SK-N-SH (cell line): ENCODE results near the gene MARCHF3. TPM values are rescaled to one million over a fixed set of nuclear protein-coding genes. Genes with fewer than 3 reads are reported as not detected.
A peak's percentile ranks its signal among the peaks of the same experiment; 100 is the strongest.

ENCODE experiments used
- CTCF ChIA-PET: fragments of 300-600, 350-600 bp; formaldehyde crosslinking; extraction: SDS; loops from one replicate; lab custom pipeline; 2021; lab: Yijun Ruan, JAX
- POLR2A ChIA-PET: fragments of 350-600 bp; sonication (Branson Sonifier 250); formaldehyde crosslinking; extraction: SDS; loops from one replicate; lab custom pipeline; 2020; ENCODE audit warnings: antibody characterized with exemption, inconsistent platforms; lab: Yijun Ruan, JAX
- DNase-seq: peaks from one replicate; pipeline ENCODE4 v3.0.0; 2012
- H2AFZ ChIP-seq: fragments of 200-600 bp; sonication (generic); 2 replicates; pipeline ENCODE4 v1.8.1; 2016; ENCODE audit warnings: antibody characterized with exemption, mild to moderate bottlenecking, low read depth
- H3F3A ChIP-seq: fragments of 200-600 bp; sonication (generic); replicated peaks from 2 replicates; pipeline ENCODE3; 2016; ENCODE audit warnings: antibody characterized with exemption, mild to moderate bottlenecking; ENCODE audit not compliant: insufficient read depth
- H3K27ac ChIP-seq, 2 experiments: fragments of 200-500 bp in 1 of 2; fragments of 200-600 bp in 1 of 2; sonication (Bioruptor generic) in 1 of 2; sonication (generic), shearing (Covaris generic) in 1 of 2; 2 replicates each; pipeline versions ENCODE4 v1.5.1 to v1.6.1; 2014 to 2016; ENCODE audit warnings: low read depth in 2 of 2, inconsistent platforms in 1 of 2, low read length in 1 of 2, mild to moderate bottlenecking in 1 of 2, mixed read lengths in 1 of 2
- H3K27me3 ChIP-seq: fragments of 200-600 bp; sonication (generic), shearing (Covaris generic); 2 replicates; pipeline ENCODE4 v1.6.1; 2016; ENCODE audit warnings: mixed run types; ENCODE audit not compliant: insufficient read depth
- H3K36me3 ChIP-seq, 2 experiments: fragments of 200-500 bp in 1 of 2; fragments of 200-600 bp in 1 of 2; sonication (Bioruptor generic) in 1 of 2; sonication (generic) in 1 of 2; replicated peaks in 1 of 2; 2 replicates each; pipeline versions ENCODE3 to v1.5.1; 2014 to 2016; ENCODE audit warnings: low read length in 1 of 2, mild to moderate bottlenecking in 1 of 2; ENCODE audit not compliant: insufficient read depth in 2 of 2, control insufficient read depth in 1 of 2
- H3K4me1 ChIP-seq, 2 experiments: fragments of 200-500 bp in 1 of 2; fragments of 200-600 bp in 1 of 2; sonication (Bioruptor generic) in 1 of 2; sonication (generic), shearing (Covaris generic) in 1 of 2; 2 replicates each; pipeline versions ENCODE4 v1.5.1 to v1.6.1; 2014 to 2016; ENCODE audit warnings: low read depth in 1 of 2, low read length in 1 of 2, mixed run types in 1 of 2; ENCODE audit not compliant: insufficient read depth in 2 of 2, control insufficient read depth in 1 of 2
- H3K4me2 ChIP-seq: fragments of 200-600 bp; sonication (generic), shearing (Covaris generic); 2 replicates; pipeline ENCODE4 v1.6.1; 2017; ENCODE audit warnings: mixed run types
- H3K4me3 ChIP-seq, 2 experiments: fragments of 200-500 bp in 1 of 2; fragments of 200-600 bp in 1 of 2; sonication (Bioruptor generic) in 1 of 2; sonication (generic), shearing (Covaris generic) in 1 of 2; 2 replicates each; pipeline versions ENCODE4 v1.5.1 to v1.8.1; 2014 to 2016; ENCODE audit warnings: low read depth in 2 of 2, inconsistent platforms in 1 of 2, low read length in 1 of 2, mild to moderate bottlenecking in 1 of 2, mixed read lengths in 1 of 2, moderate library complexity in 1 of 2
- H3K79me2 ChIP-seq: fragments of 200-600 bp; sonication (generic); 2 replicates; pipeline ENCODE4 v1.8.1; 2017; ENCODE audit warnings: mild to moderate bottlenecking; ENCODE audit not compliant: insufficient read depth
- H3K9ac ChIP-seq: fragments of 200-600 bp; sonication (generic); 2 replicates; pipeline ENCODE4 v1.6.1; 2017; ENCODE audit warnings: mixed run types
- H3K9me2 ChIP-seq: fragments of 200-600 bp; sonication (generic); 2 replicates; pipeline ENCODE4 v1.6.1; 2017; ENCODE audit warnings: mixed run types
- H3K9me3 ChIP-seq: fragments of 200-600 bp; sonication (generic); 2 replicates; pipeline ENCODE4 v1.6.1; 2017; ENCODE audit warnings: mixed run types, mild to moderate bottlenecking, moderate library complexity
- H4K20me1 ChIP-seq: fragments of 200-600 bp; sonication (generic); 2 replicates; pipeline ENCODE4 v1.6.1; 2017; ENCODE audit warnings: mild to moderate bottlenecking, mixed run types; ENCODE audit not compliant: insufficient read depth
- CHD2 ChIP-seq: fragments of 150-350 bp; IDR thresholded peaks from 2 replicates; pipeline ENCODE4 v1.6.1; 2018; ENCODE audit warnings: low read length; ENCODE audit not compliant: partially characterized antibody
- ELF1 ChIP-seq: IDR thresholded peaks from 2 replicates; pipeline ENCODE4 v1.4.0; 2012
- FOXJ3 ChIP-seq: sonication (generic); formaldehyde crosslinking; IDR thresholded peaks from 2 replicates; pipeline ENCODE4 v1.5.1; 2020; ENCODE audit warnings: mild to moderate bottlenecking, missing genetic modification reagents
- FOXM1 ChIP-seq: IDR thresholded peaks from 2 replicates; pipeline ENCODE4 v1.4.0; 2012; ENCODE audit warnings: low read depth, mild to moderate bottlenecking
- GATA2 ChIP-seq: sonication (generic); formaldehyde crosslinking; IDR thresholded peaks from 2 replicates; pipeline ENCODE4 v1.5.0; 2020; ENCODE audit warnings: mild to moderate bottlenecking, missing genetic modification reagents
- MXI1 ChIP-seq: IDR thresholded peaks from 2 replicates; pipeline ENCODE4 v1.6.1; 2012; ENCODE audit warnings: mild to moderate bottlenecking, low read depth, low read length, improper control_type of control experiment
- NFIC ChIP-seq: IDR thresholded peaks from 2 replicates; pipeline ENCODE4 v1.4.0; 2012; ENCODE audit warnings: borderline replicate concordance
- RAD21 ChIP-seq: IDR thresholded peaks from 2 replicates; pipeline ENCODE4 v1.6.1; 2012; ENCODE audit warnings: mild to moderate bottlenecking, low read length
- RCOR1 ChIP-seq: fragments of 150-350 bp; IDR thresholded peaks from 2 replicates; pipeline ENCODE4 v1.6.1; 2017; ENCODE audit warnings: antibody characterized with exemption, low read length
- RFX5 ChIP-seq: IDR thresholded peaks from 2 replicates; pipeline ENCODE4 v1.6.1; 2012; ENCODE audit warnings: mild to moderate bottlenecking, improper control_type of control experiment, low read length
- SMC3 ChIP-seq: IDR thresholded peaks from 2 replicates; pipeline ENCODE4 v1.6.1; 2012; ENCODE audit warnings: low read depth, low read length, improper control_type of control experiment
- TEAD4 ChIP-seq: IDR thresholded peaks from 2 replicates; pipeline ENCODE4 v1.4.0; 2012; ENCODE audit warnings: mild to moderate bottlenecking, borderline replicate concordance; ENCODE audit not compliant: insufficient read depth
- YY1 ChIP-seq: IDR thresholded peaks from 2 replicates; pipeline ENCODE4 v1.4.0; 2012; ENCODE audit warnings: low read depth, mild to moderate bottlenecking
- WGBS: methylation state at CpG from one replicate; pipeline ENCODE4 v1.1.6; 2017; ENCODE audit warnings: low lambda C conversion rate; 5-methylcytosine and 5-hydroxymethylcytosine counted together
- polyA plus RNA-seq, 3 experiments: library from polyadenylated mRNA; depleted of rRNA; stranded (reverse); fragments of >200 nt; gene quantifications; 2 replicates each; pipeline ENCODE4 v1.2.3, GENCODE V29; 2012
- TF ChIP-seq, protein P1 (sequence below): IDR thresholded peaks from 2 replicates; pipeline ENCODE4 v1.6.1; 2012; ENCODE audit warnings: mild to moderate bottlenecking, low read depth, low read length, moderate library complexity

The MARCHF3 gene
- polyA plus RNA-seq, 1 of the 3 experiments (the other 2 are of a cell fraction), result 21.5 TPM

DNA sequence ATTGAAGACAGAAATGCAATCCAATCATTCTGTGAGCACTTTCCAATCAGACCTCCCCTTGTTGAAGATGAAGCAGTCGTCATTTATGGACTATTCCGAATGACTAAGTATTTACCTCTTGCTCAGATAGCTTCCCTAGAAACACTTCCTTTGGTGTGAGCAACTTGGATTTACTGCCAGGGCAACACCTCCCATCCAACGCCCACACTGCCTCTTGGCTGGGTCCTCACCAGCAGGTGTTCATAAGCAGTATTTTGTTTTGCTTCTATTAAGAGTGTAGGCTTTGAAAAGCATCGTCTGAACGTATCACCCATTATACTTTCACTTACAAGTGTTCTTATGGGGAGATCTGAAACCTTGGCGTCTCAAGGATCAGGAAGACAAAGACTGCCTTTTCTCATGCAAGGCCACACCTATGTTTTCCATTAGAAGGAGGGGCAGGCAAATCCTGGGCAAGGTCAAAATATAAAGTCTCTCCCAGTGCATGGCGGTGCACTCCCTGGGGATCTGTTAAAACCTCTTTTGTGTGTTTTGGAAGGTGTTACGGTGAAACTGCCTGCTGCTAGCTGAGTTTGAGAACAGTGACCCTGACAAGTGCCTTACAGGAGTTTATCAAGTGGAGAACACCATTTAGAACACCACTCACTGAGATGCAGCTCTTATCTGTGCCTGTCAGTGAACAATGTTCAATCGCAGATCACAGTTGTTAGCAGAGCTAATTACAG is 10.6 kb upstream of the MARCHF3 start:
- Histone ChIP-seq H3K27me3 (no peaks in the 10 kb centered on the region), H3K27ac (peak overlapping the region in 1 of 2 experiments; percentile 7; a peak in 1 of 4 replicates), H4K20me1 (no peaks in the 10 kb centered on the region), H3K9me3 (no peaks in the 10 kb centered on the region), H3K36me3 (no peaks in the 10 kb centered on the region), H3F3A (peaks cover 8% of the 10 kb centered on the region), H3K9me2 (no peaks in the 10 kb centered on the region), H2AFZ (peak overlapping the region; percentile 52; the same call in 1 of the 2 replicates), H3K9ac (no peak overlapping the region), H3K4me3 (no peak overlapping the region)
- WGBS, result 92% methylated on average over 9 of the region's 9 CpGs
- DNase-seq, result no peak
- ChIA-PET CTCF (interaction anchor here (0.9 to 1.4 kb wide), 2 partner anchors 11 to 365 kb away, joined by 3 to 5 read pairs; no protein-coding TSS in a partner anchor), POLR2A (no interaction called here)
- no peak for TF ChIP-seq NFIC
- TF ChIP-seq RAD21, result no peak
- no peak for TF ChIP-seq FOXJ3 (CRISPR knock-in tag)
- TF ChIP-seq SMC3, result no peak
- TF ChIP-seq MXI1, result no peak
- TF ChIP-seq RFX5, result no peak
- TF ChIP-seq FOXM1, result no peak
- TF ChIP-seq, protein P1, sequence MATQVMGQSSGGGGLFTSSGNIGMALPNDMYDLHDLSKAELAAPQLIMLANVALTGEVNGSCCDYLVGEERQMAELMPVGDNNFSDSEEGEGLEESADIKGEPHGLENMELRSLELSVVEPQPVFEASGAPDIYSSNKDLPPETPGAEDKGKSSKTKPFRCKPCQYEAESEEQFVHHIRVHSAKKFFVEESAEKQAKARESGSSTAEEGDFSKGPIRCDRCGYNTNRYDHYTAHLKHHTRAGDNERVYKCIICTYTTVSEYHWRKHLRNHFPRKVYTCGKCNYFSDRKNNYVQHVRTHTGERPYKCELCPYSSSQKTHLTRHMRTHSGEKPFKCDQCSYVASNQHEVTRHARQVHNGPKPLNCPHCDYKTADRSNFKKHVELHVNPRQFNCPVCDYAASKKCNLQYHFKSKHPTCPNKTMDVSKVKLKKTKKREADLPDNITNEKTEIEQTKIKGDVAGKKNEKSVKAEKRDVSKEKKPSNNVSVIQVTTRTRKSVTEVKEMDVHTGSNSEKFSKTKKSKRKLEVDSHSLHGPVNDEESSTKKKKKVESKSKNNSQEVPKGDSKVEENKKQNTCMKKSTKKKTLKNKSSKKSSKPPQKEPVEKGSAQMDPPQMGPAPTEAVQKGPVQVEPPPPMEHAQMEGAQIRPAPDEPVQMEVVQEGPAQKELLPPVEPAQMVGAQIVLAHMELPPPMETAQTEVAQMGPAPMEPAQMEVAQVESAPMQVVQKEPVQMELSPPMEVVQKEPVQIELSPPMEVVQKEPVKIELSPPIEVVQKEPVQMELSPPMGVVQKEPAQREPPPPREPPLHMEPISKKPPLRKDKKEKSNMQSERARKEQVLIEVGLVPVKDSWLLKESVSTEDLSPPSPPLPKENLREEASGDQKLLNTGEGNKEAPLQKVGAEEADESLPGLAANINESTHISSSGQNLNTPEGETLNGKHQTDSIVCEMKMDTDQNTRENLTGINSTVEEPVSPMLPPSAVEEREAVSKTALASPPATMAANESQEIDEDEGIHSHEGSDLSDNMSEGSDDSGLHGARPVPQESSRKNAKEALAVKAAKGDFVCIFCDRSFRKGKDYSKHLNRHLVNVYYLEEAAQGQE, result no peak
- TF ChIP-seq, all 33 proteins: peak for 0
- Histone ChIP-seq H3K79me2 (no peaks in the 10 kb centered on the region), H3K4me2 (peak overlapping the region; percentile 49; the same call in 1 of the 2 replicates), H3K4me1 (peaks cover 0 to 9% of the 10 kb centered on the region in 2 experiments; a peak in 2 of 4 replicates)

DNA sequence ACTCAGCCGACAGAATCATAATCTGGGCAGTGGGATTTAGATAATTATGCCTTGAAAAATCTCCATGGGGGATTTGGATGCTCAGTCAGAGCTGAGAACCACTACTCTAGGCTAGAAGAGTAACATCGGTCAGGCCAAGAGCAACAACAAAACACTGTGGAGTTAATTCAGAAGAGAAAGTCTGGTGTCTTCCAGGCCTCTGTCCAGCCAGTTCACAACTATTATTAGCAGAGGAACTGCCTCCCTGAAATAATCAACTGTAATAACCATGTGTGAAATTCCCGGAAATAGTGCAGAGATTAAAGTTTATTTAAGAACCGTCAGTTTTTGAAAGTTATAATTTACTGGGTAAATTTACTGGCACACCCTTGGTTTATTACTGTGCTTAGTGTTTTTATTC is 8.2 kb upstream of the MARCHF3 start:
- Histone ChIP-seq H3F3A (peaks cover 8% of the 10 kb centered on the region), H3K79me2 (no peaks in the 10 kb centered on the region), H3K36me3 (no peaks in the 10 kb centered on the region), H3K4me1 (peaks cover 0 to 9% of the 10 kb centered on the region in 2 experiments; a peak in 2 of 4 replicates), H3K9ac (no peak overlapping the region), H3K4me2 (no peak overlapping the region), H3K9me2 (no peaks in the 10 kb centered on the region), H3K9me3 (no peaks in the 10 kb centered on the region), H4K20me1 (no peaks in the 10 kb centered on the region), H2AFZ (no peak overlapping the region), H3K27ac (no peak overlapping the region), H3K27me3 (no peaks in the 10 kb centered on the region), H3K4me3 (no peak overlapping the region)
- TF ChIP-seq TEAD4 (no peak), RCOR1 (no peak), ELF1 (no peak), CHD2 (no peak), GATA2 (CRISPR knock-in tag) (no peak), YY1 (no peak), RAD21 (no peak)
- TF ChIP-seq, protein P1, result no peak
- CTCF ChIA-PET, result interaction anchor here (1.3 kb wide), 1 partner anchor 9 kb away, joined by 5 read pairs; no protein-coding TSS in a partner anchor
- POLR2A ChIA-PET, result no interaction called here
- 78% methylated on average over 4 of the region's 4 CpGs for WGBS
- no peak for DNase-seq
